GM12873 (cell line): ENCODE measurements around the gene ENO1.

Experiments
- CTCF ChIP-seq: IDR thresholded peaks from 2 replicates; pipeline ENCODE4 v1.5.1; 2012; ENCODE audit warnings: low read depth, mild to moderate bottlenecking, moderate library complexity, low read length, control low read depth; ENCODE audit not compliant: insufficient read depth; ENCODE audit errors: missing control alignments

The ENO1 gene

GRCh38 chr1:8889103-8889846 is 10.8 kb upstream of the ENO1 start:
- TF ChIP-seq CTCF, result no peak

GRCh38 chr1:8886589-8886988 is 8.1 kb upstream of the ENO1 start:
- TF ChIP-seq CTCF, result no peak

DNA sequence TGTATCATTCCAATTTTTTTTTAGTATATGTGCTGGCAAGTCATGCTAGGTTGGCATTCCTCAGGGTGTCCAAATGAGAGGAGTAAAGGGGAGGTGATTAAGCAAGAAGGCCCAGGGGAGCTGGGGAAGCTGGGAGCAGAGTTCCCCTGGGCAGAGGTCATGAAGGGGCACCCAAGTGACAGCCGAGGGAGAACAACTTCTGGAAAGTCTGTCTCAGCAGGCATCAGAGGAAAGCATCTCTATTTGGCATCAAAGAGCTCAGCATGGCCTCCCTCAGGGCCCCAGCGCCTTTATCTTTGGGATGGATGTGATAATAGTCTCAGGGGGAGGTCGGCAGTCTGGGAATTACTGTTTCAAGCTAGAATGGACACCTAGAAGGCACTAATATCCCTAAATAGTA is 5.0 kb upstream of the ENO1 start:
- no peak for TF ChIP-seq CTCF

DNA sequence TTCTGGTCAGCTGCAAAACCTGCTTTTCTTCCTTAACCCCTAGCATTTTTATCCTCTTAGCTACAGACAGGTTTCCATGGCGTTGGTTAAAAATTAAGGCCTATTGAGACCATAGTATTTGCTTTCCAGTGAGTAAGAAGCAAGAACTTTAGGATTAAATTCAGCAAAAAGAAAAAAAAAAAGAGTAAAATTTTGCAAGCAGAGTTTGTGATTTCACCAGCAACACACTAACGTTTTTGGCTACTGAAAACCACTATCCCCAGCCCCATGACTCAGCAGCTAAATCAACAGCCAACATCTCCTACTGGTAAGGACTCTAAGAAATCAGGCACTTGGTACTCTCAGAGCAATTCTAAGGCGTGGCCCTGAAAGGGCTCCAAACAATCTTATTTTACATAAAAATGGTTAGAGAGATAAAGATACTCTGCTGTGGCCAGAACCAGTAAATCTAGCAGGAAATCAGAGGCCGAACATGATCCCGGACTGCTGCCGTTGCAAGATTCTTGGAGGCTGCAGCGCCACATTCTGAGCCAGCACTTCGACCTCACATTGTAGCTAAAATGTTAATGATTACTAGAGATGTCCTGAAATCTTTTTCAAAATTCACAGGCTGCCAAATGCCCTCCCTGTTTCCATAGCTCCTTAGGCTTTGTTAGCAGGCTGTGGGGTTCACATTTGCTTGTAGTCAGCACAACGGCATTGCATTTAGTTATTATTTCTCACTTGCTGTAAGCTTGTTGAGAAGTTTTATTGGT is 1.6 kb upstream of the ENO1 start:
- no peak for TF ChIP-seq CTCF

- TF ChIP-seq CTCF, result no peak
These were observed 1.0 kb upstream of the ENO1 start for GRCh38 chr1:8879464-8879921.

- TF ChIP-seq CTCF, result peak; percentile 30
These were observed 395 bp upstream of the ENO1 start for GRCh38 chr1:8878698-8879463.

- TF ChIP-seq CTCF, result no peak
These were observed 2.4 kb downstream of the ENO1 start for GRCh38 chr1:8876087-8876486.
